GM12878 (cell line): ENCODE data around the gene PNPO. TPM values are rescaled to one million over a fixed set of nuclear protein-coding genes. Genes with fewer than 3 reads are reported as not detected.

Source experiments
- ATAC-seq: fragments of 200-7000 bp; cut with Tn5 transposase; 3 replicates; pipeline ENCODE4 v1.9.1; 2020; ENCODE audit warnings: mild to moderate bottlenecking, moderate library complexity
- BruUV-seq: library from RNA; stranded (reverse); fragments of 400-500 nt; replicated peaks from 2 replicates; lab custom pipeline; 2021; lab: Mats Ljungman, UMichigan
- CTCF ChIA-PET: fragments of 300-600 bp; sonication (Branson Sonifier 250); formaldehyde crosslinking; extraction: SDS; loops from one replicate; lab custom pipeline; 2021; ENCODE audit warnings: inconsistent platforms; lab: Yijun Ruan, JAX
- POLR2A ChIA-PET: fragments of 350-600 bp; formaldehyde crosslinking; extraction: SDS; loops from one replicate; lab custom pipeline; 2021; ENCODE audit warnings: inconsistent platforms; lab: Charles Lee
- RAD21 ChIA-PET: fragments of 300-600 bp; sonication (Branson Sonifier 250); formaldehyde crosslinking; loops from one replicate; lab custom pipeline; 2023; ENCODE audit warnings: antibody characterized with exemption; ENCODE audit not compliant: unreplicated experiment; lab: Charles Lee
- SMC1A ChIA-PET: fragments of 300-600 bp; sonication (Branson Sonifier 250); formaldehyde crosslinking; loops from one replicate; lab custom pipeline; 2023; ENCODE audit not compliant: unreplicated experiment, uncharacterized antibody; lab: Charles Lee
- DNase-seq: peaks from one replicate; pipeline ENCODE4 v3.0.0-alpha.2; 2011; ENCODE audit warnings: low read depth, low spot score
- FAIRE-seq: peaks from 3 replicates; lab custom pipeline; 2011; peaks lifted over from hg19 to GRCh38; lab: Jason Lieb, UNC
- H2AFZ ChIP-seq: 2 replicates; pipeline ENCODE4 v1.6.0; 2011; ENCODE audit warnings: low read depth, low read length, control low read depth; ENCODE audit not compliant: control insufficient read depth
- H3K27ac ChIP-seq: 2 replicates; pipeline ENCODE4 v1.5.1; 2011; ENCODE audit warnings: control low read depth; ENCODE audit not compliant: control insufficient read depth, insufficient read depth
- H3K27me3 ChIP-seq, 2 experiments: replicated peaks in 1 of 2; 2 replicates each; pipeline versions ENCODE4 v1.6.0 to v1.6.1; 2011; ENCODE audit warnings: low read length in 1 of 2; ENCODE audit not compliant: control insufficient read depth in 2 of 2, insufficient read depth in 2 of 2
- H3K36me3 ChIP-seq, 2 experiments: 2 replicates each; pipeline ENCODE4 v1.5.1; 2011; ENCODE audit warnings: low read length in 1 of 2; ENCODE audit not compliant: control insufficient read depth in 2 of 2, insufficient read depth in 2 of 2
- H3K4me1 ChIP-seq: 2 replicates; pipeline ENCODE4 v1.6.1; 2011; ENCODE audit warnings: mild to moderate bottlenecking, low read length, moderate library complexity, mixed read lengths; ENCODE audit not compliant: control insufficient read depth, insufficient read depth
- H3K4me2 ChIP-seq: 2 replicates; pipeline ENCODE4 v1.6.0; 2011; ENCODE audit warnings: control low read depth; ENCODE audit not compliant: control insufficient read depth, insufficient read depth
- H3K4me3 ChIP-seq: fragments of 200-600 bp; sonication (generic); 2 replicates; pipeline ENCODE4 v1.5.1; 2016
- H3K79me2 ChIP-seq: 2 replicates; pipeline ENCODE4 v1.6.0; 2011; ENCODE audit warnings: low read length; ENCODE audit not compliant: control insufficient read depth, insufficient read depth
- H3K9ac ChIP-seq: 2 replicates; pipeline ENCODE4 v1.8.0; 2011; ENCODE audit warnings: low read length, control low read depth, mixed read lengths; ENCODE audit not compliant: control insufficient read depth, insufficient read depth
- H3K9me3 ChIP-seq: replicated peaks from 3 replicates; pipeline ENCODE4 v1.5.1; 2011; ENCODE audit warnings: mild to moderate bottlenecking, low read length; ENCODE audit not compliant: control insufficient read depth, insufficient read depth
- H4K20me1 ChIP-seq: 2 replicates; pipeline ENCODE4 v1.6.0; 2011; ENCODE audit not compliant: control insufficient read depth, insufficient read depth
- CHD4 ChIP-seq: fragments of 200-600 bp; sonication (generic); IDR thresholded peaks from 2 replicates; pipeline ENCODE4 v1.6.1; 2016; ENCODE audit warnings: mild to moderate bottlenecking
- EED ChIP-seq: sonication (generic); IDR thresholded peaks from 2 replicates; pipeline ENCODE4 v1.6.1; 2016; ENCODE audit warnings: antibody characterized with exemption, low read depth
- EGR1 ChIP-seq, 2 experiments: IDR thresholded peaks; 1 replicate in 1 of 2; 2 replicates in 1 of 2; pipeline ENCODE4 v1.6.1; 2011 to 2012; ENCODE audit warnings: low read depth in 2 of 2, low read length in 2 of 2, borderline replicate concordance in 1 of 2, mild to moderate bottlenecking in 1 of 2, moderate library complexity in 1 of 2
- FOS ChIP-seq: IDR thresholded peaks from 3 replicates; pipeline ENCODE4 v1.6.1; 2011; ENCODE audit warnings: borderline replicate concordance; ENCODE audit not compliant: insufficient read length; ENCODE audit errors: extremely low read depth
- FOXK2 ChIP-seq: fragments of 450-650 bp; IDR thresholded peaks from 2 replicates; pipeline ENCODE4 v1.6.1; 2017; ENCODE audit warnings: mild to moderate bottlenecking, moderate library complexity
- HDAC2 ChIP-seq: fragments of 200-600 bp; sonication (generic); IDR thresholded peaks from 2 replicates; pipeline ENCODE4 v1.6.1; 2017
- MXI1 ChIP-seq: fragments of 150-350 bp; IDR thresholded peaks from 2 replicates; pipeline ENCODE4 v1.6.1; 2011; ENCODE audit warnings: low read depth, mild to moderate bottlenecking, inconsistent platforms, low read length, improper control_type of control experiment
- MYC ChIP-seq: IDR thresholded peaks from 2 replicates; pipeline ENCODE4 v1.6.1; 2011; ENCODE audit warnings: mild to moderate bottlenecking, low read length, moderate library complexity, inconsistent platforms; ENCODE audit not compliant: insufficient read depth, insufficient replicate concordance, insufficient read length, severe bottlenecking
- PBX3 ChIP-seq: IDR thresholded peaks from 2 replicates; pipeline ENCODE4 v1.6.1; 2011; ENCODE audit warnings: mild to moderate bottlenecking, low read depth, low read length, moderate library complexity; ENCODE audit not compliant: insufficient replicate concordance
- POLR2AphosphoS5 ChIP-seq: IDR thresholded peaks from 2 replicates; pipeline ENCODE4 v1.6.1; 2011; ENCODE audit warnings: mild to moderate bottlenecking, low read length, inconsistent platforms
- POU2F2 ChIP-seq: IDR thresholded peaks from 3 replicates; pipeline ENCODE4 v1.6.1; 2011; ENCODE audit warnings: low read depth, mild to moderate bottlenecking, low read length, borderline replicate concordance
- RUNX3 ChIP-seq: IDR thresholded peaks from 2 replicates; pipeline ENCODE4 v1.6.1; 2012; ENCODE audit warnings: low read length, inconsistent platforms
- SMAD1 ChIP-seq: fragments of 450-650 bp; IDR thresholded peaks from 2 replicates; pipeline ENCODE4 v1.6.1; 2018; ENCODE audit warnings: mild to moderate bottlenecking, low read depth; ENCODE audit not compliant: partially characterized antibody
- ZBED1 ChIP-seq: IDR thresholded peaks from 2 replicates; pipeline ENCODE4 v1.6.1; 2016; ENCODE audit warnings: borderline replicate concordance
- ZBTB11 ChIP-seq: fragments of 450-650 bp; formaldehyde crosslinking; IDR thresholded peaks from 2 replicates; pipeline ENCODE4 v1.5.0; 2022; ENCODE audit warnings: mild to moderate bottlenecking, missing genetic modification characterization
- WGBS: methylation state at CpG from one replicate; pipeline ENCODE4 v1.1.6; 2016; ENCODE audit warnings: low lambda C conversion rate; ENCODE audit not compliant: insufficient replicate concordance, insufficient coverage; ENCODE audit errors: missing lambda C conversion rate; 5-methylcytosine and 5-hydroxymethylcytosine counted together
- in situ Hi-C: fragments of 300-500 bp; cut with MboI; formaldehyde crosslinking; loops from 9 replicates; pipeline ENCODE4 v1.14.3; 2018; ENCODE audit warnings: mixed read lengths
- intact Hi-C: fragments of 100-400 bp; cut with micrococcal nuclease; formaldehyde crosslinking; loops from one replicate; pipeline ENCODE4 v1.14.2; 2022; ENCODE audit not compliant: unreplicated experiment
- polyA plus RNA-seq, 11 experiments: library from polyadenylated mRNA; depleted of rRNA in 4 of 11; unstranded in 6 of 11; stranded (reverse) in 5 of 11; fragments of >200 nt; fragmentation: Nextera tagmentation in 4 of 11; fragmentation: Illumina TruSeq in 1 of 11; extraction: Ambion mirVana in 4 of 11; extraction: Trizol in 1 of 11; gene quantifications; 1 replicate in 1 of 11; 2 replicates in 10 of 11; pipeline versions ENCODE4 v1.2.1 to v1.2.3, GENCODE V29; 2011 to 2016; ENCODE audit warnings: inconsistent platforms in 2 of 11, missing spikeins in 2 of 11, low read depth in 1 of 11
- total RNA-seq, 4 experiments: library from RNA; depleted of rRNA in 3 of 4; stranded (reverse); fragments of >200 nt in 3 of 4; fragmentation: Illumina TruSeq in 1 of 4; extraction: Trizol in 1 of 4; gene quantifications; 2 replicates each; pipeline versions ENCODE4 v1.2.1 to v1.2.3, GENCODE V29; 2013 to 2021
- TF ChIP-seq, protein P1 (sequence below), 3 experiments: IDR thresholded peaks in 2 of 3; conservative IDR thresholded peaks in 1 of 3; 2 replicates each; pipeline ENCODE4 v1.5.1; 2011; ENCODE audit warnings: low read depth in 3 of 3, low read length in 3 of 3, mild to moderate bottlenecking in 3 of 3, control low read depth in 2 of 3, moderate library complexity in 2 of 3, inconsistent platforms in 1 of 3, mixed read lengths in 1 of 3; ENCODE audit not compliant: control insufficient read depth in 2 of 3, insufficient read depth in 1 of 3; ENCODE audit errors: extremely low read depth in 1 of 3

Gene PNPO
- total and polyA plus RNA-seq, 10 of the 15 experiments (the other 5 are each of a cell fraction or from before 2014, with no cell fraction given), result 13.9 to 52.6 (median 37.3) TPM

GRCh38 chr17:47994724-47995123, 53.4 kb downstream of the PNPO start:
- POLR2A ChIA-PET, result interaction anchor here (1.4 kb wide), 1 partner anchor 17 kb away, joined by 3 read pairs; no protein-coding TSS in a partner anchor
- SMC1A ChIA-PET, result interaction anchor here (1.2 to 1.4 kb wide), 2 partner anchors 26 to 44 kb away, joined by 3 to 4 read pairs; no protein-coding TSS in a partner anchor
- 32% methylated on average over 4 of the region's 4 CpGs for WGBS
- RAD21 ChIA-PET, result interaction anchor here (1.6 to 2.2 kb wide), 2 partner anchors 23 to 45 kb away, joined by 6 read pairs; no protein-coding TSS in a partner anchor
- Histone ChIP-seq H3K36me3 (no peaks in the 10 kb centered on the region), H3K27ac (no peak overlapping the region), H3K27me3 (no peaks in the 10 kb centered on the region), H4K20me1 (no peaks in the 10 kb centered on the region), H3K4me3 (no peak overlapping the region), H3K9ac (no peak overlapping the region), H3K9me3 (no peaks in the 10 kb centered on the region), H3K4me1 (peaks cover 2% of the 10 kb centered on the region; the same call in 1 of the 2 replicates), H3K4me2 (no peak overlapping the region), H2AFZ (no peak overlapping the region), H3K79me2 (no peaks in the 10 kb centered on the region)
- no peak for DNase-seq
- intact Hi-C loops, result no loop called here
- ATAC-seq, result no peak
- CTCF ChIA-PET, result interaction anchor here (0.7 to 2.8 kb wide), 7 partner anchors 9 to 48 kb away, joined by 3 to 13 read pairs (median 5); partner anchors contain the start of gene CDK5RAP3
- no TSS peak for BruUV-seq
- TF ChIP-seq CHD4 (no peak), POLR2AphosphoS5 (no peak), FOS (no peak), ZBED1 (no peak), SMAD1 (no peak), RUNX3 (no peak), POU2F2 (no peak), MXI1 (no peak), EED (no peak), EGR1 (IDR thresholded peaks at IDR 0.05; ENCODE audit: borderline replicate concordance in 1 of 2, low read depth in 2 of 2, low read length in 2 of 2) (no peak), MYC (no peak), ZBTB11 (no peak), HDAC2 (no peak), FOXK2 (no peak), PBX3 (no peak)
- TF ChIP-seq, protein P1, sequence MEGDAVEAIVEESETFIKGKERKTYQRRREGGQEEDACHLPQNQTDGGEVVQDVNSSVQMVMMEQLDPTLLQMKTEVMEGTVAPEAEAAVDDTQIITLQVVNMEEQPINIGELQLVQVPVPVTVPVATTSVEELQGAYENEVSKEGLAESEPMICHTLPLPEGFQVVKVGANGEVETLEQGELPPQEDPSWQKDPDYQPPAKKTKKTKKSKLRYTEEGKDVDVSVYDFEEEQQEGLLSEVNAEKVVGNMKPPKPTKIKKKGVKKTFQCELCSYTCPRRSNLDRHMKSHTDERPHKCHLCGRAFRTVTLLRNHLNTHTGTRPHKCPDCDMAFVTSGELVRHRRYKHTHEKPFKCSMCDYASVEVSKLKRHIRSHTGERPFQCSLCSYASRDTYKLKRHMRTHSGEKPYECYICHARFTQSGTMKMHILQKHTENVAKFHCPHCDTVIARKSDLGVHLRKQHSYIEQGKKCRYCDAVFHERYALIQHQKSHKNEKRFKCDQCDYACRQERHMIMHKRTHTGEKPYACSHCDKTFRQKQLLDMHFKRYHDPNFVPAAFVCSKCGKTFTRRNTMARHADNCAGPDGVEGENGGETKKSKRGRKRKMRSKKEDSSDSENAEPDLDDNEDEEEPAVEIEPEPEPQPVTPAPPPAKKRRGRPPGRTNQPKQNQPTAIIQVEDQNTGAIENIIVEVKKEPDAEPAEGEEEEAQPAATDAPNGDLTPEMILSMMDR (IDR thresholded peaks at IDR 0.05 in 2 of 3, conservative IDR thresholded peaks at IDR 0.05 in 1 of 3; ENCODE audit: control insufficient read depth in 2 of 3, extremely low read depth in 1 of 3, insufficient read depth in 1 of 3, low read depth in 3 of 3, low read length in 3 of 3), result no peak
- in situ Hi-C loops, result no loop called here
- FAIRE-seq, result no peak
